Mucosa of stomach (tissue), 1 donor: ENCODE results near the gene TRAF7.
"Not testable (repeated sequence)": the region's sequence is repeated elsewhere in the genome, so short reads cannot be mapped to it uniquely, and the experiment has no call there.

Experiments
- H3K27me3 ChIP-seq: one replicate; pipeline ENCODE4 v1.7.0; 2013; ENCODE audit warnings: mild to moderate bottlenecking, low read length; ENCODE audit not compliant: control insufficient read depth, insufficient read depth
- H3K36me3 ChIP-seq: one replicate; pipeline ENCODE4 v1.7.0; 2013; ENCODE audit warnings: low read length; ENCODE audit not compliant: control insufficient read depth, insufficient read depth
- H3K4me1 ChIP-seq: one replicate; pipeline ENCODE4 v1.7.0; 2013; ENCODE audit warnings: mild to moderate bottlenecking, low read length; ENCODE audit not compliant: control insufficient read depth, insufficient read depth
- H3K4me3 ChIP-seq: one replicate; pipeline ENCODE4 v1.7.0; 2013; ENCODE audit warnings: low read length
- H3K9ac ChIP-seq: one replicate; pipeline ENCODE4 v1.7.0; 2013; ENCODE audit warnings: mild to moderate bottlenecking, low read length, moderate library complexity
- H3K9me3 ChIP-seq: one replicate; pipeline ENCODE4 v1.7.0; 2013; ENCODE audit warnings: mild to moderate bottlenecking, low read length, moderate library complexity; ENCODE audit not compliant: control insufficient read depth
- donor health status: Pancreatic carcinoma.

The TRAF7 gene

GRCh38 chr16:2196981-2197511 lies 41.5 kb downstream of the TRAF7 start:
- Histone ChIP-seq H3K36me3 (no peaks in the 10 kb centered on the region), H3K27me3 (peaks cover 43% of the 10 kb centered on the region), H3K4me1 (peaks cover 11% of the 10 kb centered on the region), H3K9ac (no peak overlapping the region), H3K4me3 (no peak overlapping the region), H3K9me3 (no peaks in the 10 kb centered on the region)

- peaks cover 43% of the 10 kb centered on the region for H3K27me3 ChIP-seq
- no peaks in the 10 kb centered on the region for H3K36me3 ChIP-seq
- H3K9me3 ChIP-seq = no peaks in the 10 kb centered on the region
- no peak overlapping the region for H3K9ac ChIP-seq
- peaks cover 11% of the 10 kb centered on the region for H3K4me1 ChIP-seq
- H3K4me3 ChIP-seq = no peak overlapping the region
Observed at GRCh38 chr16:2197765-2198164, 42.2 kb downstream of the TRAF7 start.

GRCh38 chr16:2198283-2198682 lies 42.7 kb downstream of the TRAF7 start:
- no peaks in the 10 kb centered on the region for H3K9me3 ChIP-seq
- H3K4me1 ChIP-seq = peaks cover 11% of the 10 kb centered on the region
- H3K4me3 ChIP-seq = no peak overlapping the region
- H3K9ac ChIP-seq = no peak overlapping the region
- no peaks in the 10 kb centered on the region for H3K36me3 ChIP-seq
- H3K27me3 ChIP-seq = peaks cover 43% of the 10 kb centered on the region

- Histone ChIP-seq H3K9ac (no peak overlapping the region), H3K27me3 (peaks cover 40% of the 10 kb centered on the region), H3K4me3 (no peak overlapping the region), H3K36me3 (no peaks in the 10 kb centered on the region), H3K4me1 (peaks cover 11% of the 10 kb centered on the region), H3K9me3 (no peaks in the 10 kb centered on the region)
Observed at GRCh38 chr16:2199095-2199494, 43.5 kb downstream of the TRAF7 start.

- H3K4me1 ChIP-seq = peaks cover 15% of the 10 kb centered on the region
- H3K27me3 ChIP-seq = peaks cover 34% of the 10 kb centered on the region
- no peaks in the 10 kb centered on the region for H3K36me3 ChIP-seq
- H3K9me3 ChIP-seq = no peaks in the 10 kb centered on the region
- H3K4me3 ChIP-seq = no peak overlapping the region
- H3K9ac ChIP-seq = no peak overlapping the region
Observed at GRCh38 chr16:2199621-2200139, 44.1 kb downstream of the TRAF7 start.

GRCh38 chr16:2200313-2200712 lies 44.7 kb downstream of the TRAF7 start:
- peaks cover 28% of the 10 kb centered on the region for H3K27me3 ChIP-seq
- H3K9ac ChIP-seq = no peak overlapping the region

GRCh38 chr16:2203119-2203688 lies 47.6 kb downstream of the TRAF7 start:
- not testable (repeated sequence) for H3K27me3 ChIP-seq, H3K4me3 ChIP-seq, H3K36me3 ChIP-seq, H3K9me3 ChIP-seq, H3K9ac ChIP-seq
- peaks cover 13% of the 10 kb centered on the region for H3K4me1 ChIP-seq

More at GRCh38 chr16:2200313-2200712, 44.7 kb downstream of the TRAF7 start:
- no peaks in the 10 kb centered on the region for H3K9me3 ChIP-seq
- no peak overlapping the region for H3K4me3 ChIP-seq
- H3K36me3 ChIP-seq = no peaks in the 10 kb centered on the region
- H3K4me1 ChIP-seq = peaks cover 12% of the 10 kb centered on the region

- Histone ChIP-seq H3K4me1 (peaks cover 13% of the 10 kb centered on the region), H3K36me3 (peaks cover 4% of the 10 kb centered on the region), H3K4me3 (peak overlapping the region; percentile 3), H3K9me3 (no peaks in the 10 kb centered on the region), H3K9ac (peak overlapping the region; percentile 89), H3K27me3 (no peaks in the 10 kb centered on the region)
Observed at GRCh38 chr16:2204416-2205103, 49.0 kb downstream of the TRAF7 start.

GRCh38 chr16:2205104-2205966 lies 49.8 kb downstream of the TRAF7 start, which contains the start of gene MLST8:
Gene MLST8 (plus strand): TSS chr16:2205454. CDS start chr16:2206086, 632 bp downstream.
- Histone ChIP-seq H3K9ac (peak within 1 kb of the TSS; percentile 89), H3K9me3 (no peaks in the 10 kb centered on the region), H3K4me3 (peak within 1 kb of the TSS; percentile 87), H3K36me3 (peaks cover 4% of the 10 kb centered on the region), H3K27me3 (no peaks in the 10 kb centered on the region), H3K4me1 (peaks cover 13% of the 10 kb centered on the region)

GRCh38 chr16:2205967-2206313 lies 50.4 kb downstream of the TRAF7 start:
- H3K4me3 ChIP-seq = peak overlapping the region; percentile 87
- H3K9me3 ChIP-seq = no peaks in the 10 kb centered on the region
- peak overlapping the region; percentile 89 for H3K9ac ChIP-seq
- peaks cover 13% of the 10 kb centered on the region for H3K4me1 ChIP-seq
- no peaks in the 10 kb centered on the region for H3K27me3 ChIP-seq
- H3K36me3 ChIP-seq = peaks cover 4% of the 10 kb centered on the region

GRCh38 chr16:2206420-2206779 lies 50.8 kb downstream of the TRAF7 start:
- H3K36me3 ChIP-seq = peaks cover 4% of the 10 kb centered on the region
- H3K4me1 ChIP-seq = peaks cover 13% of the 10 kb centered on the region
- H3K9ac ChIP-seq = peak overlapping the region; percentile 89
- no peaks in the 10 kb centered on the region for H3K9me3 ChIP-seq
- peak overlapping the region; percentile 87 for H3K4me3 ChIP-seq
- H3K27me3 ChIP-seq = no peaks in the 10 kb centered on the region
